GM12874 (cell line): Measurements from ENCODE around the gene NT5M.

ENCODE experiments used
- CTCF ChIP-seq: IDR thresholded peaks from 2 replicates; pipeline ENCODE4 v1.5.1; 2011; ENCODE audit warnings: low read depth, mild to moderate bottlenecking, control low read depth, low read length, moderate library complexity; ENCODE audit not compliant: insufficient read depth

NT5M gene

GRCh38 chr17:17361867-17362539 is 58.8 kb downstream of the NT5M start:
- TF ChIP-seq CTCF, result no peak

- no peak for TF ChIP-seq CTCF
Observed at GRCh38 chr17:17362540-17362930, 59.4 kb downstream of the NT5M start.

GRCh38 chr17:17363638-17364337 is 60.6 kb downstream of the NT5M start:
- TF ChIP-seq CTCF, result no peak

GRCh38 chr17:17364338-17364667 is 61.1 kb downstream of the NT5M start:
- TF ChIP-seq CTCF, result no peak

GRCh38 chr17:17365476-17366110 is 62.4 kb downstream of the NT5M start:
- no peak for TF ChIP-seq CTCF

GRCh38 chr17:17366235-17366634 is 63.1 kb downstream of the NT5M start:
- TF ChIP-seq CTCF, result no peak

- no peak for TF ChIP-seq CTCF
Observed at GRCh38 chr17:17366941-17367875, 64.0 kb downstream of the NT5M start.
